HepG2 (cell line): ENCODE results near the gene SEMA6B. TPM values are rescaled to one million over a fixed set of nuclear protein-coding genes. Genes with fewer than 3 reads are reported as not detected.

ENCODE experiments used
- ATAC-seq: fragments of 200-7000 bp; cut with Tn5 transposase; 3 replicates; pipeline ENCODE4 v1.9.1; 2020; ENCODE audit warnings: mild to moderate bottlenecking, moderate library complexity
- BruUV-seq: library from RNA; stranded (reverse); fragments of 400-500 nt; replicated peaks from 2 replicates; lab custom pipeline; 2021; lab: Mats Ljungman, UMichigan
- CTCF ChIA-PET: fragments of 300-600 bp; formaldehyde crosslinking; extraction: SDS; loops from one replicate; lab custom pipeline; 2021; ENCODE audit warnings: low total read pairs, inconsistent platforms, low intra/inter-chr PET ratio; lab: Yijun Ruan, JAX
- POLR2A ChIA-PET: fragments of 350-600 bp; sonication (Branson Sonifier 250); formaldehyde crosslinking; loops from one replicate; lab custom pipeline; 2020; ENCODE audit warnings: antibody characterized with exemption, inconsistent platforms; lab: Yijun Ruan, JAX
- DNase-seq: peaks from one replicate; pipeline ENCODE4 v3.0.0-alpha.2; 2015; ENCODE audit warnings: low spot score
- FAIRE-seq: peaks from 3 replicates; lab custom pipeline; 2011; peaks lifted over from hg19 to GRCh38; lab: Jason Lieb, UNC
- H2AFZ ChIP-seq: one replicate; pipeline ENCODE4 v1.6.1; 2011; ENCODE audit warnings: low read length, inconsistent platforms
- H3K27ac ChIP-seq: fragments of 300-600 bp; 3 replicates; pipeline ENCODE4 v1.8.0; 2011; ENCODE audit warnings: mixed run types, mild to moderate bottlenecking, mixed read lengths, low read length, inconsistent platforms; ENCODE audit not compliant: insufficient read depth; ENCODE audit errors: extremely low read length
- H3K27me3 ChIP-seq, 2 experiments: fragments of 200-600 bp in 1 of 2; 2 replicates in 1 of 2; 3 replicates in 1 of 2; pipeline versions ENCODE4 v1.6.0 to v1.8.0; 2011; ENCODE audit warnings: low read length in 2 of 2, mild to moderate bottlenecking in 2 of 2, moderate library complexity in 2 of 2, inconsistent platforms in 1 of 2; ENCODE audit not compliant: insufficient read depth in 2 of 2, control insufficient read depth in 1 of 2
- H3K36me3 ChIP-seq, 2 experiments: fragments of 200-600 bp in 1 of 2; replicated peaks in 1 of 2; 2 replicates in 1 of 2; 3 replicates in 1 of 2; pipeline versions ENCODE4 v1.5.1 to v1.8.0; 2011; ENCODE audit warnings: low read length in 2 of 2, inconsistent platforms in 1 of 2; ENCODE audit not compliant: insufficient read depth in 2 of 2, control insufficient read depth in 1 of 2
- H3K4me1 ChIP-seq: 2 replicates; pipeline ENCODE4 v1.5.1; 2012; ENCODE audit warnings: low read length, inconsistent platforms; ENCODE audit not compliant: insufficient read depth
- H3K4me2 ChIP-seq: 2 replicates; pipeline ENCODE4 v1.6.0; 2011; ENCODE audit warnings: low read depth, low read length, inconsistent platforms
- H3K4me3 ChIP-seq, 3 experiments: fragments of 200-600 bp in 1 of 3; sonication (generic), shearing (Covaris generic) in 1 of 3; replicated peaks in 1 of 3; 2 replicates each; pipeline ENCODE4 v1.5.1; 2011 to 2016; ENCODE audit warnings: low read length in 3 of 3, inconsistent platforms in 2 of 3, low read depth in 2 of 3, mild to moderate bottlenecking in 2 of 3, control low read depth in 1 of 3, mixed read lengths in 1 of 3; ENCODE audit not compliant: insufficient read depth in 1 of 3
- H3K79me2 ChIP-seq: one replicate; pipeline ENCODE4 v1.6.1; 2011; ENCODE audit warnings: low read length, inconsistent platforms; ENCODE audit not compliant: insufficient read depth
- H3K9ac ChIP-seq: 2 replicates; pipeline ENCODE4 v1.6.0; 2011; ENCODE audit warnings: mild to moderate bottlenecking, low read depth, low read length, inconsistent platforms; ENCODE audit not compliant: insufficient read depth
- H3K9me3 ChIP-seq: 2 replicates; pipeline ENCODE4 v1.5.1; 2012; ENCODE audit warnings: mild to moderate bottlenecking, low read length
- H4K20me1 ChIP-seq: 2 replicates; pipeline ENCODE4 v1.6.0; 2011; ENCODE audit warnings: inconsistent platforms, mild to moderate bottlenecking, low read length, moderate library complexity; ENCODE audit not compliant: insufficient read depth
- ARHGAP35 ChIP-seq: sonication (generic); formaldehyde crosslinking; IDR thresholded peaks from 2 replicates; pipeline ENCODE4 v1.9.0; 2022; ENCODE audit warnings: mild to moderate bottlenecking, inconsistent platforms, moderate library complexity, missing genetic modification reagents, borderline replicate concordance
- ARNT2 ChIP-seq: sonication (generic); formaldehyde crosslinking; IDR thresholded peaks from 2 replicates; pipeline ENCODE4 v1.8.0; 2022; ENCODE audit warnings: mild to moderate bottlenecking, low read depth, missing genetic modification reagents, moderate library complexity
- KLF6 ChIP-seq: IDR thresholded peaks from 2 replicates; pipeline ENCODE4 v1.8.0; 2016; ENCODE audit warnings: missing biosample characterization, missing genetic modification reagents
- NR1H2 ChIP-seq: sonication (generic); formaldehyde crosslinking; IDR thresholded peaks from 2 replicates; pipeline ENCODE4 v1.8.1; 2022; ENCODE audit warnings: low read depth, missing genetic modification reagents, borderline replicate concordance
- SRSF4 ChIP-seq: fragments of 200-400 bp; formaldehyde crosslinking; IDR thresholded peaks from one replicate; pipeline ENCODE4 v1.6.1; 2018; ENCODE audit warnings: mild to moderate bottlenecking, low read depth, low read length, moderate library complexity; ENCODE audit not compliant: poor library complexity, severe bottlenecking
- ZNF629 ChIP-seq: sonication (generic); formaldehyde crosslinking; conservative IDR thresholded peaks from 2 replicates; pipeline ENCODE4 v1.5.0; 2020; ENCODE audit warnings: missing genetic modification reagents
- WGBS: methylation state at CpG from one replicate; pipeline ENCODE4 v1.1.6; 2017; ENCODE audit warnings: low lambda C conversion rate; 5-methylcytosine and 5-hydroxymethylcytosine counted together
- in situ Hi-C: cut with HindIII; loops from 2 replicates; pipeline ENCODE4 v1.10.0; 2017; ENCODE audit warnings: low pct_unique_long_range_greater_than_20kb; ENCODE audit not compliant: extremely low pct_ligation_motif_present
- intact Hi-C: fragments of 100-400 bp; cut with micrococcal nuclease; formaldehyde crosslinking; loops from one replicate; pipeline ENCODE4 v1.10.0; 2022; ENCODE audit not compliant: unreplicated experiment
- polyA plus RNA-seq, 8 experiments: library from polyadenylated mRNA; depleted of rRNA in 3 of 8; stranded (reverse) in 7 of 8; unstranded in 1 of 8; fragments of >200 nt; fragmentation: Illumina TruSeq in 4 of 8; extraction: Trizol in 4 of 8; gene quantifications; 2 replicates each; pipeline versions ENCODE4 v1.2.1 to v1.2.3, GENCODE V29; 2011 to 2016; ENCODE audit warnings: low read depth in 4 of 8, missing spikeins in 1 of 8, mixed read lengths in 1 of 8; ENCODE audit not compliant: insufficient read depth in 1 of 8
- total RNA-seq, 5 experiments: library from RNA; depleted of rRNA; stranded (reverse); fragments of >200 nt; fragmentation: Illumina TruSeq; extraction: Trizol; gene quantifications; 2 replicates each; pipeline ENCODE4 v1.2.3, GENCODE V29; 2016; ENCODE audit warnings: low read depth in 1 of 5
- TF ChIP-seq, protein P1 (sequence below): IDR thresholded peaks from 2 replicates; pipeline ENCODE4 v1.6.1; 2016; ENCODE audit warnings: mild to moderate bottlenecking
- TF ChIP-seq, protein P2 (sequence below): sonication (generic); formaldehyde crosslinking; IDR thresholded peaks from 2 replicates; pipeline ENCODE4 v1.4.0; 2020; ENCODE audit warnings: missing genetic modification reagents
- TF ChIP-seq, protein P3 (sequence below): IDR thresholded peaks from 2 replicates; pipeline ENCODE4 v1.6.1; 2016; ENCODE audit warnings: low read depth, control low read depth

The SEMA6B gene
- total and polyA plus RNA-seq, 2 of the 13 experiments (the other 11 are each of a cell fraction or from before 2014, with no cell fraction given) = 45.5 to 67.1 TPM

DNA sequence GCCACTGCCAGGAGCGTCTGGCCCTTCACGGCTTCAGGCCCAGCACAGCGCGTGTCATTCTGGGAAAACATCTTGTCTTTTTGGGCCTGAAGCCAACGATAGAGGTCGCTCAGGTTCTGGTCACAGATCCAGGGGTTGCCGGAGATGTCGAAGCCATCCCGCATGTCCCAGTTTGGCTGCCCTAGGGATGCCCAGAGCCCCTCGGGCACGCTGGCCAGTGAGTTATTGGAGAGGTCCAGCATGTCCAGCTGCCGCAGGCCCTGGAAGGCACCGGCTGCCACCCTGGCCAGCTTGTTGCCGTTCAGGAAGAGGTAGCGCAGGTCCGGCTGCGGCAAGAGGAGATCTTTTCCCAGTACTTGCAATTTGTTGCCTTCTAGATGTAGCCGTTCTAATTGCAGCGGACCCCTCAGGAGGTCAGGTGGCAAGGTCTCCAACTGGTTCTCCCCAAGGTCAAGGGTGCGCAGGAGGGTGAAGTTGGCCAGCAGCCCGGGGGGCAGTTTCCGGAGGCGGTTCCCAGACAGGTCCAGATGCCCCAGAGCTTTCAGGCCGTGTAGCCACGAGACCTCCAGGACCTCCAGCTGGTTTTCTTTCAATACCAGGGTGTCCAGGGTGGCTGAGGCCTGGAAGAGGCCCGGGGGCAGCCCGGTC lies 21.4 kb downstream of the SEMA6B start (continued):
- no peak for TF ChIP-seq ARNT2 (CRISPR knock-in tag)
- TF ChIP-seq KLF6 (CRISPR knock-in tag) = no peak
- TF ChIP-seq, protein P1, sequence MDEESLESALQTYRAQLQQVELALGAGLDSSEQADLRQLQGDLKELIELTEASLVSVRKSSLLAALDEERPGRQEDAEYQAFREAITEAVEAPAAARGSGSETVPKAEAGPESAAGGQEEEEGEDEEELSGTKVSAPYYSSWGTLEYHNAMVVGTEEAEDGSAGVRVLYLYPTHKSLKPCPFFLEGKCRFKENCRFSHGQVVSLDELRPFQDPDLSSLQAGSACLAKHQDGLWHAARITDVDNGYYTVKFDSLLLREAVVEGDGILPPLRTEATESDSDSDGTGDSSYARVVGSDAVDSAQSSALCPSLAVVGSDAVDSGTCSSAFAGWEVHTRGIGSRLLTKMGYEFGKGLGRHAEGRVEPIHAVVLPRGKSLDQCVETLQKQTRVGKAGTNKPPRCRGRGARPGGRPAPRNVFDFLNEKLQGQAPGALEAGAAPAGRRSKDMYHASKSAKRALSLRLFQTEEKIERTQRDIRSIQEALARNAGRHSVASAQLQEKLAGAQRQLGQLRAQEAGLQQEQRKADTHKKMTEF (CRISPR knock-in tag) = no peak

DNA sequence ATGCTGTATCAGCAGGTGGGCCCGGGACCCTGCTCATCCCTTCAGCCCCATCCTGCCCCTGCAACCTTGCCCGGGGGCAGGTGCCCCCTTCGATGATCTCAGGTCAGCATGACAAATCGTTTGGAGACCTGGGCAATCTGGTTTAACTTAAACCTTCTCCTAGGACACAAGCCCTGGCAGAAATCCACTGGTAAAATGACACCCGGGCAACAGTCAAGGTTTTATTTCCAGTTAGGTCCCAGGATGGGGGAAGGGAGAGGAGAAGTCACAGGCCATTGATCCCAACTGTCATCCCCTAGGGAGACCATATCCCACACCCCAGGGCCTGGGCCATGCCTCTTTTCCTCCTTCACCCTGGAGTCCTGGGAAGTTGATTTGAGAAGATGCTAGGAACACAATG lies 22.7 kb downstream of the SEMA6B start:
- peaks cover 6% of the 10 kb centered on the region; the same call in 1 of the 2 replicates for H4K20me1 ChIP-seq
- intact Hi-C loops (loop anchor here (5.0 kb wide), 1 partner anchor 64 kb away; the partner anchor contains the start of gene HDGFL2), in situ Hi-C loops (no loop called here)
- FAIRE-seq (no peak), ATAC-seq (no peak), DNase-seq (no peak)
- H3K79me2 ChIP-seq = peaks cover 5% of the 10 kb centered on the region
- no peaks in the 10 kb centered on the region for H3K9me3 ChIP-seq
- BruUV-seq = no TSS peak
- ChIA-PET POLR2A (no interaction called here), CTCF (no interaction called here)
- no peak overlapping the region for H3K27ac ChIP-seq
- no peak overlapping the region for H3K4me3 ChIP-seq
- no peaks in the 10 kb centered on the region for H3K27me3 ChIP-seq
- no peak overlapping the region for H3K9ac ChIP-seq
- no peak overlapping the region for H2AFZ ChIP-seq
- WGBS = 43% methylated on average over 5 of the region's 5 CpGs
- 0 out of 2 replicates have a peak overlapping the region, but pooled peaks have one; percentile 10 for H3K4me2 ChIP-seq
- TF ChIP-seq, protein P2, sequence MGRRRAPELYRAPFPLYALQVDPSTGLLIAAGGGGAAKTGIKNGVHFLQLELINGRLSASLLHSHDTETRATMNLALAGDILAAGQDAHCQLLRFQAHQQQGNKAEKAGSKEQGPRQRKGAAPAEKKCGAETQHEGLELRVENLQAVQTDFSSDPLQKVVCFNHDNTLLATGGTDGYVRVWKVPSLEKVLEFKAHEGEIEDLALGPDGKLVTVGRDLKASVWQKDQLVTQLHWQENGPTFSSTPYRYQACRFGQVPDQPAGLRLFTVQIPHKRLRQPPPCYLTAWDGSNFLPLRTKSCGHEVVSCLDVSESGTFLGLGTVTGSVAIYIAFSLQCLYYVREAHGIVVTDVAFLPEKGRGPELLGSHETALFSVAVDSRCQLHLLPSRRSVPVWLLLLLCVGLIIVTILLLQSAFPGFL (CRISPR knock-in tag) = no peak
- TF ChIP-seq ZNF629 = no peak
- TF ChIP-seq NR1H2 (CRISPR knock-in tag) = no peak
- TF ChIP-seq, protein P3, sequence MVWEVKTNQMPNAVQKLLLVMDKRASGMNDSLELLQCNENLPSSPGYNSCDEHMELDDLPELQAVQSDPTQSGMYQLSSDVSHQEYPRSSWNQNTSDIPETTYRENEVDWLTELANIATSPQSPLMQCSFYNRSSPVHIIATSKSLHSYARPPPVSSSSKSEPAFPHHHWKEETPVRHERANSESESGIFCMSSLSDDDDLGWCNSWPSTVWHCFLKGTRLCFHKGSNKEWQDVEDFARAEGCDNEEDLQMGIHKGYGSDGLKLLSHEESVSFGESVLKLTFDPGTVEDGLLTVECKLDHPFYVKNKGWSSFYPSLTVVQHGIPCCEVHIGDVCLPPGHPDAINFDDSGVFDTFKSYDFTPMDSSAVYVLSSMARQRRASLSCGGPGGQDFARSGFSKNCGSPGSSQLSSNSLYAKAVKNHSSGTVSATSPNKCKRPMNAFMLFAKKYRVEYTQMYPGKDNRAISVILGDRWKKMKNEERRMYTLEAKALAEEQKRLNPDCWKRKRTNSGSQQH (CRISPR knock-in tag) = no peak
- TF ChIP-seq SRSF4 = no peak
- no peak for TF ChIP-seq ARHGAP35 (CRISPR knock-in tag)
- TF ChIP-seq, all 625 proteins: peak for 0
- H3K4me1 ChIP-seq = peaks cover 78% of the 10 kb centered on the region
- H3K36me3 ChIP-seq = no peaks in the 10 kb centered on the region
